ENCODE measurements around the gene OR5B12. TPM values are rescaled to one million over a fixed set of nuclear protein-coding genes. Genes with fewer than 3 reads are reported as not detected.
"Not testable (repeated sequence)": the region's sequence is repeated elsewhere in the genome, so short reads cannot be mapped to it uniquely, and the experiment has no call there.

OR5B12 gene
- total RNA-seq, 4 donors from 2014 or later = not detected

DNA sequence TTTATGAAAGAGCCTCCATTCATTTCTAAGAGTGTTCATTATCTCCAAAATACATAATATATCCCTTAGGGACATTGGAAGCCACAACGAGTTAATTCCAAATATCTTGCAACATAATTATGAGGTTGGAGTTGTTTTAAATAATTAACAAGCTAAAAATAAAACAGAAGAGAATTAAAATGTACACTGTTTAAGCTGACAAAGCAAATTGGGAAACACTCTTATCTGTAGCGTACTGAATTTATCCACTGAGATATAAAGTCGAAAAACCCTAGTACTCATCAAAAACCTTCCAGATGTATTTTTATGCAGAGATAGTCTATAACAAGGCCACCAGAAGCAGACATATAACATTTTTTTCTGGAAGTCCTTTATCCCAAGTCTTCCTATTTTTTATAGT, 7.8 kb downstream of the OR5B12 start:
- WGBS = 69% methylated on average over 3 of the region's 3 CpGs
- Histone ChIP-seq H3K4me3 (no peak overlapping the region), H3K9me3 (no peaks in the 10 kb centered on the region), H3K36me3 (no peaks in the 10 kb centered on the region), H3K4me1 (no peaks in the 10 kb centered on the region), H3K27ac (no peak overlapping the region), H3K27me3 (no peaks in the 10 kb centered on the region)
- DNase-seq (ENCODE audit: low spot score in 2 of 2) = no peak
- TF ChIP-seq POLR2AphosphoS5 (IDR thresholded peaks at IDR 0.05) (no peak), POLR2A (IDR thresholded peaks at IDR 0.05) (no peak), EP300 (IDR thresholded peaks at IDR 0.05) (no peak)
- TF ChIP-seq, protein P1, sequence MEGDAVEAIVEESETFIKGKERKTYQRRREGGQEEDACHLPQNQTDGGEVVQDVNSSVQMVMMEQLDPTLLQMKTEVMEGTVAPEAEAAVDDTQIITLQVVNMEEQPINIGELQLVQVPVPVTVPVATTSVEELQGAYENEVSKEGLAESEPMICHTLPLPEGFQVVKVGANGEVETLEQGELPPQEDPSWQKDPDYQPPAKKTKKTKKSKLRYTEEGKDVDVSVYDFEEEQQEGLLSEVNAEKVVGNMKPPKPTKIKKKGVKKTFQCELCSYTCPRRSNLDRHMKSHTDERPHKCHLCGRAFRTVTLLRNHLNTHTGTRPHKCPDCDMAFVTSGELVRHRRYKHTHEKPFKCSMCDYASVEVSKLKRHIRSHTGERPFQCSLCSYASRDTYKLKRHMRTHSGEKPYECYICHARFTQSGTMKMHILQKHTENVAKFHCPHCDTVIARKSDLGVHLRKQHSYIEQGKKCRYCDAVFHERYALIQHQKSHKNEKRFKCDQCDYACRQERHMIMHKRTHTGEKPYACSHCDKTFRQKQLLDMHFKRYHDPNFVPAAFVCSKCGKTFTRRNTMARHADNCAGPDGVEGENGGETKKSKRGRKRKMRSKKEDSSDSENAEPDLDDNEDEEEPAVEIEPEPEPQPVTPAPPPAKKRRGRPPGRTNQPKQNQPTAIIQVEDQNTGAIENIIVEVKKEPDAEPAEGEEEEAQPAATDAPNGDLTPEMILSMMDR (IDR thresholded peaks at IDR 0.05) = no peak

DNA sequence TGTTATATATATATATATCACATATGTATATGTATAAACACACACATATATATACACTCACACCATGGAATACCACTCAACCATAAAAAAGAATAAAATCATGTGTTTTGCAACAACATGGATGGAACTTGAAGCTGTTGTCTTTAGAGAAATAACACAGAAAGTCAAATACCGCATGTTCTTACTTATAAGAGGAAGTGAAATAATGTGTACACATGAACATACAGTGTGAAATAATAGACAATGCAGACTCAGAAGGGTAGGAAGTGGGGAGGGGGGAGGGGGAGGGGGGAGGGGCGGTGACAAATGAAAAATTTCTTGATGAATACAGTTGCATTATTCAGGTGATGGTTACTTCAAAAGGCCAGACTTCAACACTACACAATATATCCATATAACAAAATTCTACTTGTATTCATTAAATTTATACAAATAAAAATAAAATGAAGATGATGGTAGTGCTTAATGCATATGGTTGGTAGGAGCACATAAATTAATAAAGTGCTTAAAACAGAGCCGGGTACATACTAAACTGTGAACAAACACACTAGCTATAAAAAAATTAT, 8.3 kb downstream of the OR5B12 start:
- Histone ChIP-seq H3K4me1 (no peaks in the 10 kb centered on the region), H3K36me3 (no peaks in the 10 kb centered on the region), H3K9me3 (no peaks in the 10 kb centered on the region), H3K4me3 (no peak overlapping the region), H3K27ac (no peak overlapping the region), H3K27me3 (no peaks in the 10 kb centered on the region)
- DNase-seq (ENCODE audit: low spot score in 2 of 2) = no peak
- no peak for TF ChIP-seq POLR2AphosphoS5 (IDR thresholded peaks at IDR 0.05)
- no peak for TF ChIP-seq EP300 (IDR thresholded peaks at IDR 0.05)
- TF ChIP-seq POLR2A (IDR thresholded peaks at IDR 0.05) = no peak
- TF ChIP-seq, protein P1 (IDR thresholded peaks at IDR 0.05) = no peak
- WGBS = 69% methylated on average over 3 of the region's 3 CpGs

DNA sequence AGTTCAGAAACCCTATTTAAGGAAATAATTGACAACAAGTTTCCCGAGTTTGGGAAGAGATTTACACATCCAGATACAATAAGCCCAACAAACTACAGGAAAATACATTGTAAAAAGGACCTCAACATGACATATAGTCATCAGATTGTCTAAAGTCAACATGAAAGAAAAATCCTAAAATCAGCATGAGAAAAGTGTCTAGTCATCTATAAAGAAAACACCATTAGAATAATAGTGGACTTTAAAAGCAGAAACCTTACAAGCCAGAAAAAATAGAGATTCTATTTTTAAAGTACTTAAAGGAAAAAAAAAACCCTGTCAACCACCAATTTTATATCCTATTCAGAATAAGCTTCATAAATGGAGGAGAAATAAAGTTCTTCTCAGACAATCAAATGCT, 12.8 kb downstream of the OR5B12 start:
- Histone ChIP-seq H3K4me3 (no peak overlapping the region), H3K4me1 (no peaks in the 10 kb centered on the region), H3K9me3 (no peaks in the 10 kb centered on the region), H3K27me3 (no peaks in the 10 kb centered on the region), H3K27ac (no peak overlapping the region), H3K36me3 (no peaks in the 10 kb centered on the region)
- no peak for TF ChIP-seq EP300 (IDR thresholded peaks at IDR 0.05)
- no peak for TF ChIP-seq POLR2A (IDR thresholded peaks at IDR 0.05)
- TF ChIP-seq, protein P1 (IDR thresholded peaks at IDR 0.05) = no peak
- no peak for TF ChIP-seq POLR2AphosphoS5 (IDR thresholded peaks at IDR 0.05)
- no peak for DNase-seq (ENCODE audit: low spot score in 2 of 2)
- WGBS = 53% methylated on average over 1 of the region's 1 CpG

- Histone ChIP-seq H3K4me1 (no peaks in the 10 kb centered on the region), H3K9me3 (no peaks in the 10 kb centered on the region), H3K27ac (no peak within 1 kb of the TSS), H3K4me3 (no peak within 1 kb of the TSS), H3K27me3 (no peaks in the 10 kb centered on the region), H3K36me3 (no peaks in the 10 kb centered on the region)
- TF ChIP-seq EP300 (IDR thresholded peaks at IDR 0.05) = no peak
- TF ChIP-seq POLR2A (IDR thresholded peaks at IDR 0.05) = no peak
- no peak for TF ChIP-seq POLR2AphosphoS5 (IDR thresholded peaks at IDR 0.05)
- TF ChIP-seq, protein P1 (IDR thresholded peaks at IDR 0.05) = no peak
- 77% methylated on average over 3 of the region's 3 CpGs for WGBS
- DNase-seq (ENCODE audit: low spot score in 2 of 2) = no peak
Observed at GRCh38 chr11:58428021-58428420, 14.0 kb downstream of the OR5B12 start, which contains the start of gene OR5B2. OR5B2 (minus strand) TSS chr11:58428121; CDS start chr11:58423261, 4,860 bp downstream.

- TF ChIP-seq, protein P1 (IDR thresholded peaks at IDR 0.05) = no peak
- no peak for TF ChIP-seq EP300 (IDR thresholded peaks at IDR 0.05)
- no peak for TF ChIP-seq POLR2A (IDR thresholded peaks at IDR 0.05)
- DNase-seq (ENCODE audit: low spot score in 2 of 2) = no peak
- Histone ChIP-seq H3K4me3 (no peak within 1 kb of the TSS), H3K27ac (no peak within 1 kb of the TSS), H3K36me3 (no peaks in the 10 kb centered on the region), H3K27me3 (no peaks in the 10 kb centered on the region), H3K9me3 (peaks cover 10% of the 10 kb centered on the region), H3K4me1 (no peaks in the 10 kb centered on the region)
- 84% methylated on average over 1 of the region's 1 CpG for WGBS
Observed at GRCh38 chr11:58406774-58407173, 35.3 kb downstream of the OR5B12 start, which contains the start of gene OR5B3. OR5B3 (minus strand) TSS chr11:58406874; CDS start chr11:58403409, 3,465 bp downstream.

DNA sequence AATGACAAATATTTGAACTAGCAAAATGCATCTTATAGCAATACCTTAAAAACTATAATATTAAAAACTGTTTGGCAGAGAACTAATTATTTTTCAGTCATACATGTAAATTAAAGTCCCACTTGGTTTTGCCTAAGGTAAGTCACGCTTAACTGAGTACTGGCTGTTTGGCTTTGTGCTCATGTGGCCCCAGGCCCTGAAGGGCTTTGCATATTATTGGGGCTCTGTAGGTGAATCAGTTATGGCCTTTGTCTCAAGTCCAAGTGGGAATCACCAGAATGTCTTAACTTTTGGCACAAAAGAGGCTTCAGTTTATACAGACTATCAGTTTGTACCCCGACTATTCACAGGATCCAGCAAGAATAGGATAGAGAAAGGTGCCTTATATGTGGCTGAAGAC, 42.4 kb downstream of the OR5B12 start:
- not testable (repeated sequence) for H3K4me1 ChIP-seq; H3K9me3 ChIP-seq; H3K4me3 ChIP-seq; H3K27me3 ChIP-seq; DNase-seq (ENCODE audit: low spot score in 2 of 2); H3K27ac ChIP-seq; H3K36me3 ChIP-seq
- 60% methylated on average over 1 of the region's 2 CpGs for WGBS
